Heart left ventricle (tissue), 13 donors: ENCODE data around the gene VANGL1.

Source experiments
- POLR2A ChIP-seq, 2 donors: fragments of 450-650 bp; IDR thresholded peaks; one replicate each; pipeline ENCODE4 v1.6.1; 2017; ENCODE audit warnings: antibody characterized with exemption in 2 of 2, mild to moderate bottlenecking in 2 of 2, moderate library complexity in 2 of 2
- TF ChIP-seq, protein P1 (sequence below), 12 donors: fragments of 200-600 bp; sonication (generic) in 4 of 12; IDR thresholded peaks; one replicate each; pipeline versions ENCODE4 v1.5.0 to v1.8.0; 2018 to 2022; ENCODE audit warnings: antibody characterized with exemption in 12 of 12, mild to moderate bottlenecking in 5 of 12
- donor health status: ischemic (EF 13 %, LVEDD 7.1; RV severe dilation, severe dysfunction).
- donor health status: DM: no; HTN: yes; CAD: no.
- donor health status: DM: no; HTN: no; CAD: no.
- donor health status: ischemic (EF 25% LVEDD 6.9; RV normal size, moderate dysfunction).
- donor health status: ischemic (EF 25% LVEDD 5.7; RV mildly dilated, moderate dysfunction).
- donor health status: ischemic (EF 35%, LVEDD 5.7; RV mildly dilated, moderate dysfunction).
- donor health status: nonischemic (EF 11% LVEDD 7.7; RV severe dilation, severe dysfunction).
- donor health status: DM: yes; HTN: yes; CAD: no.
- donor health status: PGD.
- donor health status: ischemic (EF 29% LVEDD 5.4; RV normal size, mild dysfunction).
- donor health status: nonischemic (EF 23%, LVEDD 6.1; RV moderate dilation, normal function).

DNA sequence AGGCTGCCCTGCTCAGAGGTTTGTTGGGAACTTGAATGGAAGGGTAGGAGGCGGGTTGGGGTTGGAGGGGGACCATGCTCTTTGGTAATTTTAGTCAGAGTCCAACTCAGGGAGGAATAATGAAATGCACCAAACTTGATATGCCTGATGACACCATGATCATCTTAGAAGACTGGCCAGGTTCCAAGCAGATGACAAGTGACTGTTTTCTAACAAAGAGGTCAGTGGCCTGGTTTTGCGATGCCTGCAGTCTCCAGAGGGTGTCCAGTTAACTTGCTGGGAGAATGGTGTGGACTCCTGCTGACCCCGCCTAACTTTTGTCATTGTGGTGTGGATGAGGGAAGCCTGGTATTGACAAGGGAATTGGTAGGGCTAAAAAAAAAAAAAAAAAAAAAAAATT is 12.4 kb downstream of the VANGL1 start:
- TF ChIP-seq, protein P1, sequence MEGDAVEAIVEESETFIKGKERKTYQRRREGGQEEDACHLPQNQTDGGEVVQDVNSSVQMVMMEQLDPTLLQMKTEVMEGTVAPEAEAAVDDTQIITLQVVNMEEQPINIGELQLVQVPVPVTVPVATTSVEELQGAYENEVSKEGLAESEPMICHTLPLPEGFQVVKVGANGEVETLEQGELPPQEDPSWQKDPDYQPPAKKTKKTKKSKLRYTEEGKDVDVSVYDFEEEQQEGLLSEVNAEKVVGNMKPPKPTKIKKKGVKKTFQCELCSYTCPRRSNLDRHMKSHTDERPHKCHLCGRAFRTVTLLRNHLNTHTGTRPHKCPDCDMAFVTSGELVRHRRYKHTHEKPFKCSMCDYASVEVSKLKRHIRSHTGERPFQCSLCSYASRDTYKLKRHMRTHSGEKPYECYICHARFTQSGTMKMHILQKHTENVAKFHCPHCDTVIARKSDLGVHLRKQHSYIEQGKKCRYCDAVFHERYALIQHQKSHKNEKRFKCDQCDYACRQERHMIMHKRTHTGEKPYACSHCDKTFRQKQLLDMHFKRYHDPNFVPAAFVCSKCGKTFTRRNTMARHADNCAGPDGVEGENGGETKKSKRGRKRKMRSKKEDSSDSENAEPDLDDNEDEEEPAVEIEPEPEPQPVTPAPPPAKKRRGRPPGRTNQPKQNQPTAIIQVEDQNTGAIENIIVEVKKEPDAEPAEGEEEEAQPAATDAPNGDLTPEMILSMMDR (IDR thresholded peaks at IDR 0.05), result no peak
- TF ChIP-seq POLR2A (IDR thresholded peaks at IDR 0.05), result no peak
